ENCODE data around the gene PFKFB1.

DNA sequence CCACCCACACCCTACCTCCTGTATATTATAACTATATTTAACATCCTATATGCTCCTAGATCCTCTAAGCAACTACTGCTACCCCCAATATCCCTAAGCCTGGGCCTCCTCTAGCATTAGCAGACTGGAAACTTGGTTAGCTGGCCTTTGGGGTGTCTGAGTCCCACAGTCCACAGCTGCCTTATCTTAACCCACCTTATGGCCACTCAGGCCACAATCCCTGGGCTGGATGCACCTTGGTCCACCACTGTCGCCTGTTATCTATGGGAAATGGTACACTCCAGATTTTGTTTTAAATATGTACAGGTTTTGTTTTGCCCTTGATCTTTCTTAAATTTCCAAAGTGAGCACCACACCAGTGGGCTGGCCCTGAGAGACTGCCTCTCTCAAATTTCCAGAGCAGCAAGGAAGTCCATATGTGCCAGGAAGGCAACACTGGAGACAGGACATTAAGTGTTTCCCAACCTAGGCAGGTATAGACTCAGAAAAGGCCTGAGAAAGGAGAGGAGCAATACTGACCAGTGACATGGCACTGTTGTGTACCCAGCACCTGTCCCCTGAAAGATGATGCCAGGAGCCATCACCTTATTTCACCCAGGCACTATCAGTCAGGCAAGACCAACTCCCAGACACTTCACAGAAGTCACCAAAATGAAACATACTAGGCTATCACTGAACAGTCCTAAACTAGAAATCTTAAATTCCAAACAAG, 921 bp downstream of the PFKFB1 start:
- TF ChIP-seq, protein P1, sequence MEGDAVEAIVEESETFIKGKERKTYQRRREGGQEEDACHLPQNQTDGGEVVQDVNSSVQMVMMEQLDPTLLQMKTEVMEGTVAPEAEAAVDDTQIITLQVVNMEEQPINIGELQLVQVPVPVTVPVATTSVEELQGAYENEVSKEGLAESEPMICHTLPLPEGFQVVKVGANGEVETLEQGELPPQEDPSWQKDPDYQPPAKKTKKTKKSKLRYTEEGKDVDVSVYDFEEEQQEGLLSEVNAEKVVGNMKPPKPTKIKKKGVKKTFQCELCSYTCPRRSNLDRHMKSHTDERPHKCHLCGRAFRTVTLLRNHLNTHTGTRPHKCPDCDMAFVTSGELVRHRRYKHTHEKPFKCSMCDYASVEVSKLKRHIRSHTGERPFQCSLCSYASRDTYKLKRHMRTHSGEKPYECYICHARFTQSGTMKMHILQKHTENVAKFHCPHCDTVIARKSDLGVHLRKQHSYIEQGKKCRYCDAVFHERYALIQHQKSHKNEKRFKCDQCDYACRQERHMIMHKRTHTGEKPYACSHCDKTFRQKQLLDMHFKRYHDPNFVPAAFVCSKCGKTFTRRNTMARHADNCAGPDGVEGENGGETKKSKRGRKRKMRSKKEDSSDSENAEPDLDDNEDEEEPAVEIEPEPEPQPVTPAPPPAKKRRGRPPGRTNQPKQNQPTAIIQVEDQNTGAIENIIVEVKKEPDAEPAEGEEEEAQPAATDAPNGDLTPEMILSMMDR (IDR thresholded peaks at IDR 0.05), result no peak
- TF ChIP-seq POLR2A (IDR thresholded peaks at IDR 0.05), result no peak
